AG04449 (cell line): ENCODE measurements around the gene PTPRG.

Experiments
- CTCF ChIA-PET: fragments of 350-600 bp; formaldehyde crosslinking; extraction: SDS; loops from one replicate; lab custom pipeline; 2021; ENCODE audit warnings: antibody characterized with exemption; lab: Yijun Ruan, JAX
- POLR2A ChIA-PET: fragments of 400-600, 350-600 bp; formaldehyde crosslinking; extraction: SDS; loops from one replicate; lab custom pipeline; 2020; ENCODE audit warnings: antibody characterized with exemption, inconsistent platforms; lab: Yijun Ruan, JAX
- DNase-seq: peaks from one replicate; pipeline ENCODE4 v3.0.0-alpha.2; 2010; ENCODE audit warnings: low read depth, low spot score
- H3K4me3 ChIP-seq: 2 replicates; pipeline ENCODE4 v1.5.1; 2011; ENCODE audit warnings: low read depth, mild to moderate bottlenecking, control low read depth, low read length
- TF ChIP-seq, protein P1 (sequence below): IDR thresholded peaks from one replicate; pipeline ENCODE4 v1.5.1; 2011; ENCODE audit warnings: mild to moderate bottlenecking, moderate library complexity, low read length, control low read depth, inconsistent platforms; ENCODE audit not compliant: insufficient read depth; ENCODE audit errors: missing control alignments

PTPRG gene

DNA sequence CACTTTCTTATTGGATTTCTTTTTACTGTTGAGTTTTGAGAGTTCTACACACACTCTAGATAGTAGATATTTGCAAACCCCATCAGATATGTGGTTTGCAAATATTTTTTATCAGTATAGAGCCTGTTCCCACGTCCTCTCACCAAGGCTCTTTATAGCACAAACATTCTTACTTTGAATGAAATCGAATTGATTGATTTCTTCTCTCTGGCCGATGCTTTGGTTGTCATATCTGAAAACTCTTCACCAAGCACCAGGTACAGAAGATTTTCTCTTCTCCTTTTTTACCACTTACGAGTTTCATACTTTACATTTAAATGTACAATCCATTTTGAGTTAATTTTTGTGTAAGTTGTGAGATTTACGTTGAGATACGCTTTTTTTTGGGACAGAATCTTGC lies 163.4 kb downstream of the PTPRG start:
- ChIA-PET CTCF (no interaction called here), POLR2A (no interaction called here)
- TF ChIP-seq, protein P1, sequence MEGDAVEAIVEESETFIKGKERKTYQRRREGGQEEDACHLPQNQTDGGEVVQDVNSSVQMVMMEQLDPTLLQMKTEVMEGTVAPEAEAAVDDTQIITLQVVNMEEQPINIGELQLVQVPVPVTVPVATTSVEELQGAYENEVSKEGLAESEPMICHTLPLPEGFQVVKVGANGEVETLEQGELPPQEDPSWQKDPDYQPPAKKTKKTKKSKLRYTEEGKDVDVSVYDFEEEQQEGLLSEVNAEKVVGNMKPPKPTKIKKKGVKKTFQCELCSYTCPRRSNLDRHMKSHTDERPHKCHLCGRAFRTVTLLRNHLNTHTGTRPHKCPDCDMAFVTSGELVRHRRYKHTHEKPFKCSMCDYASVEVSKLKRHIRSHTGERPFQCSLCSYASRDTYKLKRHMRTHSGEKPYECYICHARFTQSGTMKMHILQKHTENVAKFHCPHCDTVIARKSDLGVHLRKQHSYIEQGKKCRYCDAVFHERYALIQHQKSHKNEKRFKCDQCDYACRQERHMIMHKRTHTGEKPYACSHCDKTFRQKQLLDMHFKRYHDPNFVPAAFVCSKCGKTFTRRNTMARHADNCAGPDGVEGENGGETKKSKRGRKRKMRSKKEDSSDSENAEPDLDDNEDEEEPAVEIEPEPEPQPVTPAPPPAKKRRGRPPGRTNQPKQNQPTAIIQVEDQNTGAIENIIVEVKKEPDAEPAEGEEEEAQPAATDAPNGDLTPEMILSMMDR: no peak
- no peak overlapping the region for H3K4me3 ChIP-seq
- no peak for DNase-seq

DNA sequence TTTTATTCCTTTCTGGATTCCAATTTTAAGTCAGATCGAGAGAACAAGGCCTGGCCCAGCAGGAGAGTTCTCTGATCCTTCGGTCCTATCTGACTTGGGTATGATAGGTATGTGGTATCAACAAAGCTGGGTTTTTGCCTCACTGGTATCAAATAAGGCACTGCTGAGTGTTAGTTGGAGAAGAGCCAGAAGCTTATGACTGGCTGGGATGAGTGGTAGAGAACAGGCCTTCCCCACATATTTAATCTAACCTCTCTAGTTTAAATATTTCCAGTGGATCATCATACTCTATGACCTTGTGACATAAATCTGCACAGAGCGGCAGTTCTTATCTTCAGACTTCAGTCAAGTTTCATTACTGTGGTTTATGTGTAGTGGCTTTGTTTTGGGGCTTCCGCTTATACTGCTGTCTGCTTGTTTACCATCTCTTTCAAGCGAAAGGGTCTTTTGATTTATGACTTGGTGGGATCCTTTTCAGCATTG lies 164.5 kb downstream of the PTPRG start:
- TF ChIP-seq, protein P1: no peak
- DNase-seq: peak; percentile 9
- CTCF ChIA-PET: no interaction called here
- POLR2A ChIA-PET: no interaction called here
- no peak overlapping the region for H3K4me3 ChIP-seq

DNA sequence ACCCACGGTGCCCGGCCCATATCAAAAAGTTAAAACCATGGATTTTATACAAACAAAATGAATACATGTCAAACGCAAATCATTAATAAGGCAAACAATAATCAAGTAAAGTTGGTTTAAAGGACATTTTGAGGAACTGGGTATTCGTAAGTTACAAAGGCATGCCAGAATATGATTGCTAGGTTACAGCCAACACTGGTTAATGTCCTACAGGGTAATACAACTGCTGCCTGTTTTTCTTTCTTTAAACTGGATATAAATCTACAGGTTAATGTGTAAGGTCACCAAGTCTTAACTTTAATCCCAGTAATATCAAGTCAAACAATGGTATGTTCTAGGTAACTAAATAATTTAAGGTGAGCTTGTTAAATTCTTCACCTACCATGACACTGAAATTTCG lies 166.1 kb downstream of the PTPRG start:
- TF ChIP-seq, protein P1: no peak
- no peak overlapping the region for H3K4me3 ChIP-seq
- CTCF ChIA-PET: interaction anchor here (0.9 to 1.5 kb wide), 3 partner anchors 13 to 163 kb away, joined by 3 read pairs; no protein-coding TSS in a partner anchor
- DNase-seq: no peak
- POLR2A ChIA-PET: no interaction called here

DNA sequence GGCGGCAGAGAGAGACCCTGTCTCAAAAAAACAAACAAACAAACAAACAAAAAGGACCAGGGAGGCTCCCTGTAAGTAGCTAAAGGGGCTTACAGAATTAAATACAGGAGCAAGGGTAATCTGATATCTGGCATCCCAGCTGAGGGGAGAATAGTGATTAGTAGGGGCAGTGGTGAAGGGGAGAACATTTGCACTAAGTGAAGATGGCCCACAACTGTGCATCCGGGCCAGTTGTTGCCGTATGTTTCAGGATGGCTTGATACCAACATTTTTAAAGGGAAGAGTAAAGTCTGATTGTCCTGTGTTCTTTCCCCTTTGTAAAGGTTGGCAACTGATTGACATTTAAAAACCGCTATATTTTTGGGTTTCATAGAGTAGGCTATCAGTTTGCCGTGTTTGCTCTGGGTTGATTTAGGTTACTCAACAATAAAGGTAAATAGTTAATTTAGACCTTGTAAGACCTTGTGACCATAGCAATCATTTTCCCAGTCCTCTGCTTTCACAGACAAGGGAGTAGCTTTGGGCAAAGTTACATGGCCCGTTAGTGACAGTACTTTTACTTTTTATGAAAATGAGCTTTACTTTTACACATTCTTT lies 167.8 kb downstream of the PTPRG start:
- no peak for DNase-seq
- ChIA-PET POLR2A (no interaction called here), CTCF (interaction anchor here (1.3 to 1.7 kb wide), 2 partner anchors 10 to 459 kb away, joined by 3 to 6 read pairs; no protein-coding TSS in a partner anchor)
- TF ChIP-seq, protein P1: no peak
- no peak overlapping the region for H3K4me3 ChIP-seq

DNA sequence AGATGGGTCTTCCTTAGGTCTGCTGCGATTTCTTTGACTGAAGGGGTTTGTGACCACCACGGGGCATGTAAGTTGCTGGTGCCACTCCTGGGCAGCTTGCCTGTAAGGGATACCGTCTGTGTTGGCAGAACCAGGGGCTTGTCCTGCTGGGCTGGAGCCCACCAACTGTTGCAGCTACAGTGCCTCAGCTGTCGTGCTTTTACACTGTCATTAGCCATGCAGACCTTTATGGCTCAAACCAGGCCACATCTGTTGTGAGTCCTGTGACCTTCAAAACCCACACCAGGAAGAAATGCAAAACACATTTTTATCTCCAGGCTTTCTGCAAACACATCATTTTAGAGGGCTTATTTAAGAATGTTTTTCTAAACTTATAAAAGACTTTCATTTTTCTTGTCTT lies 168.7 kb downstream of the PTPRG start:
- TF ChIP-seq, protein P1: no peak
- ChIA-PET CTCF (no interaction called here), POLR2A (no interaction called here)
- H3K4me3 ChIP-seq: no peak overlapping the region
- no peak for DNase-seq

DNA sequence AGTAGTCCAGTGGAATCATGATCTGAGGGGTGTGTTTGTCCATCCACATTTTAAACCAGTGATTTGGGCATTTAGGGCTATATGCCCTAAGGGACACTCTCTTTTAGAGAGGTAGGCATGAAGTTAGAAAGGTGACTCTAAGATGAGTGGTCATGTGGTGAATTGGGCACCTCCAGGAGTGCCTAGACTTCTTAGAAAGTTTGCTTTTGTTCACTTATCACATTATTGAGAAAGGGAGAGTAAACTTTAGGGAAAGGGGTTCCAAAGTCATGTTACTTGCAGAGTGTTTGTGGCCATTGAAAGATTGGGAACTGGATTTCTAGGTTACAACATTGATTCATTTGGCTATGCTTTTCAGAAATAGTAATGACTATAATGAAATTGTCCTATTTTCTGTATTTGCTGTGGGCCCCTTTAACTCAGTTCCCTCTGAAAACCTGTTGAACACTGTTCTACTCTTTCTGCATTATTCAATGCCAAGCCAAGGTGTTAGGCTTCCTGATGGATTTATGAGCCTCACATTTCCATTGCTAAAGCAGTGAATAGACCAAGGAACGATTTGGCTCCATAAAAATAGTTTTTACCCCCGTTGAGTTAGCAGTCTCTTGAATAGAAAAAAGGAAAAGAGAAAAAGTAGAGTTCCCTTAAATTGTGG lies 169.3 kb downstream of the PTPRG start:
- DNase-seq: no peak
- ChIA-PET CTCF (no interaction called here), POLR2A (interaction anchor here (0.6 kb wide), 1 partner anchor 25 kb away, joined by 3 read pairs; no protein-coding TSS in a partner anchor)

More for the DNA sequence above, 169.3 kb downstream of the PTPRG start:
- TF ChIP-seq, protein P1: no peak
- H3K4me3 ChIP-seq: no peak overlapping the region
